Lower leg skin (tissue), 3 donors: ENCODE results near the gene GLCE.

ENCODE experiments used
- POLR2A ChIP-seq, 2 donors: fragments of 450-650 bp; IDR thresholded peaks; one replicate each; pipeline ENCODE4 v1.6.1; 2016 to 2017; ENCODE audit warnings: antibody characterized with exemption in 2 of 2, mild to moderate bottlenecking in 1 of 2, moderate library complexity in 1 of 2
- TF ChIP-seq, protein P1 (sequence below), 3 donors: fragments of 450-650 bp; IDR thresholded peaks; one replicate each; pipeline ENCODE4 v1.5.1; 2016; ENCODE audit warnings: antibody characterized with exemption in 3 of 3, mild to moderate bottlenecking in 3 of 3, moderate library complexity in 2 of 3

DNA sequence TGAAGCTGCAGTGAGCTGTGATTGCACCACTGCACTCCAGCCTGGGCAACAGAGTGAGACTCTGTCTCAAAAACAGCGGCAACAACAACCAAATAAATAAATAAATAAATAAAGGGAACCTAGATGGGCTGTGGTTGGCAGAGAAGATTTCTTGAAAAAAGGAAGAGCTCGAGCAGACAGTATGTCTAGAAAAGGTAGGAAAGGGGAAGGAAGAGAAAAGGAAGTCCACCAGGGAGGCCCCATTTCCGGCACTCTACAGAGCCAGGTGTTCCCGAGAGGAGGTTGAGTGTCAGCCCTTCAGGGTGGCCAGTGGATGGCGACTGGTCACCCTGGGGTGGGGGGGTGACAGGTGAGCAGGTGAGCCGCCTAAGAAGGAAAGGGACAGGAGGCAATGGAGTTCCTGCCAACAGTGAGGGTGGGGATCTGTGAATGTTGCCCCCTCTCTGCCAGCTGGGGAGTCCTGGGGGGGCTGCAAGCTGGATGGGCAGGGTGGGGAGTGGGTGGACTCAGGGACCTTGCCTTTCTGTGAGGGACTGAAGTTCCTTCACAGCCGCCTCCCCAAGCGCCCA lies 153.1 kb downstream of the GLCE start:
- TF ChIP-seq, protein P1, sequence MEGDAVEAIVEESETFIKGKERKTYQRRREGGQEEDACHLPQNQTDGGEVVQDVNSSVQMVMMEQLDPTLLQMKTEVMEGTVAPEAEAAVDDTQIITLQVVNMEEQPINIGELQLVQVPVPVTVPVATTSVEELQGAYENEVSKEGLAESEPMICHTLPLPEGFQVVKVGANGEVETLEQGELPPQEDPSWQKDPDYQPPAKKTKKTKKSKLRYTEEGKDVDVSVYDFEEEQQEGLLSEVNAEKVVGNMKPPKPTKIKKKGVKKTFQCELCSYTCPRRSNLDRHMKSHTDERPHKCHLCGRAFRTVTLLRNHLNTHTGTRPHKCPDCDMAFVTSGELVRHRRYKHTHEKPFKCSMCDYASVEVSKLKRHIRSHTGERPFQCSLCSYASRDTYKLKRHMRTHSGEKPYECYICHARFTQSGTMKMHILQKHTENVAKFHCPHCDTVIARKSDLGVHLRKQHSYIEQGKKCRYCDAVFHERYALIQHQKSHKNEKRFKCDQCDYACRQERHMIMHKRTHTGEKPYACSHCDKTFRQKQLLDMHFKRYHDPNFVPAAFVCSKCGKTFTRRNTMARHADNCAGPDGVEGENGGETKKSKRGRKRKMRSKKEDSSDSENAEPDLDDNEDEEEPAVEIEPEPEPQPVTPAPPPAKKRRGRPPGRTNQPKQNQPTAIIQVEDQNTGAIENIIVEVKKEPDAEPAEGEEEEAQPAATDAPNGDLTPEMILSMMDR (IDR thresholded peaks at IDR 0.05): no peak
- TF ChIP-seq POLR2A (IDR thresholded peaks at IDR 0.05): no peak
